ENCODE data around the gene FAT1. TPM values are rescaled to one million over a fixed set of nuclear protein-coding genes. Genes with fewer than 3 reads are reported as not detected.

The FAT1 gene, protein sequence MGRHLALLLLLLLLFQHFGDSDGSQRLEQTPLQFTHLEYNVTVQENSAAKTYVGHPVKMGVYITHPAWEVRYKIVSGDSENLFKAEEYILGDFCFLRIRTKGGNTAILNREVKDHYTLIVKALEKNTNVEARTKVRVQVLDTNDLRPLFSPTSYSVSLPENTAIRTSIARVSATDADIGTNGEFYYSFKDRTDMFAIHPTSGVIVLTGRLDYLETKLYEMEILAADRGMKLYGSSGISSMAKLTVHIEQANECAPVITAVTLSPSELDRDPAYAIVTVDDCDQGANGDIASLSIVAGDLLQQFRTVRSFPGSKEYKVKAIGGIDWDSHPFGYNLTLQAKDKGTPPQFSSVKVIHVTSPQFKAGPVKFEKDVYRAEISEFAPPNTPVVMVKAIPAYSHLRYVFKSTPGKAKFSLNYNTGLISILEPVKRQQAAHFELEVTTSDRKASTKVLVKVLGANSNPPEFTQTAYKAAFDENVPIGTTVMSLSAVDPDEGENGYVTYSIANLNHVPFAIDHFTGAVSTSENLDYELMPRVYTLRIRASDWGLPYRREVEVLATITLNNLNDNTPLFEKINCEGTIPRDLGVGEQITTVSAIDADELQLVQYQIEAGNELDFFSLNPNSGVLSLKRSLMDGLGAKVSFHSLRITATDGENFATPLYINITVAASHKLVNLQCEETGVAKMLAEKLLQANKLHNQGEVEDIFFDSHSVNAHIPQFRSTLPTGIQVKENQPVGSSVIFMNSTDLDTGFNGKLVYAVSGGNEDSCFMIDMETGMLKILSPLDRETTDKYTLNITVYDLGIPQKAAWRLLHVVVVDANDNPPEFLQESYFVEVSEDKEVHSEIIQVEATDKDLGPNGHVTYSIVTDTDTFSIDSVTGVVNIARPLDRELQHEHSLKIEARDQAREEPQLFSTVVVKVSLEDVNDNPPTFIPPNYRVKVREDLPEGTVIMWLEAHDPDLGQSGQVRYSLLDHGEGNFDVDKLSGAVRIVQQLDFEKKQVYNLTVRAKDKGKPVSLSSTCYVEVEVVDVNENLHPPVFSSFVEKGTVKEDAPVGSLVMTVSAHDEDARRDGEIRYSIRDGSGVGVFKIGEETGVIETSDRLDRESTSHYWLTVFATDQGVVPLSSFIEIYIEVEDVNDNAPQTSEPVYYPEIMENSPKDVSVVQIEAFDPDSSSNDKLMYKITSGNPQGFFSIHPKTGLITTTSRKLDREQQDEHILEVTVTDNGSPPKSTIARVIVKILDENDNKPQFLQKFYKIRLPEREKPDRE (N-terminal part only)
- 0.01 TPM for polyA plus RNA-seq (2013)

GRCh38 chr4:186723292-186724057 lies at the start of gene FAT1:
FAT1 (minus strand) TSS chr4:186723856; CDS start chr4:186709827, 14,029 bp downstream.
- Histone ChIP-seq H3K27ac (ENCODE audit: insufficient read depth in 1 of 2, low read depth in 1 of 2, low read length in 2 of 2, poor library complexity in 1 of 2, severe bottlenecking in 2 of 2) (no peak within 1 kb of the TSS), H3K4me3 (ENCODE audit: control insufficient read depth in 1 of 7, extremely low read depth in 1 of 7, insufficient read depth in 4 of 7, low read depth in 2 of 7, low read length in 6 of 7) (peak within 1 kb of the TSS; percentile 31 to 75 (median 66)), H3K36me3 (ENCODE audit: control insufficient read depth in 4 of 4, insufficient read depth in 4 of 4, low read length in 3 of 4) (no peaks in the 10 kb centered on the region), H3K27me3 (replicated peaks in 2 of 5; ENCODE audit: control insufficient read depth in 4 of 5, insufficient read depth in 5 of 5, low read length in 4 of 5) (peaks cover 28 to 84% (median 40%) of the 10 kb centered on the region in 5 experiments), H3K4me1 (ENCODE audit: control extremely low read depth in 1 of 4, control insufficient read depth in 4 of 4, insufficient read depth in 4 of 4, low read length in 3 of 4) (peaks cover 0 to 38% (median 24%) of the 10 kb centered on the region in 4 experiments), H3K9me3 (ENCODE audit: control extremely low read depth in 1 of 5, control insufficient read depth in 4 of 5, insufficient read depth in 2 of 5, low read depth in 1 of 5, low read length in 4 of 5) (peaks cover 7 to 25% (median 9%) of the 10 kb centered on the region in 5 experiments)
- ChIA-PET CTCF (no interaction called here), POLR2A (no interaction called here)
- under 1% methylated on average over 80 of the region's 112 CpGs for WGBS (ENCODE audit: insufficient coverage)
- peak; percentile 62 to 70 (median 65) for DNase-seq

DNA sequence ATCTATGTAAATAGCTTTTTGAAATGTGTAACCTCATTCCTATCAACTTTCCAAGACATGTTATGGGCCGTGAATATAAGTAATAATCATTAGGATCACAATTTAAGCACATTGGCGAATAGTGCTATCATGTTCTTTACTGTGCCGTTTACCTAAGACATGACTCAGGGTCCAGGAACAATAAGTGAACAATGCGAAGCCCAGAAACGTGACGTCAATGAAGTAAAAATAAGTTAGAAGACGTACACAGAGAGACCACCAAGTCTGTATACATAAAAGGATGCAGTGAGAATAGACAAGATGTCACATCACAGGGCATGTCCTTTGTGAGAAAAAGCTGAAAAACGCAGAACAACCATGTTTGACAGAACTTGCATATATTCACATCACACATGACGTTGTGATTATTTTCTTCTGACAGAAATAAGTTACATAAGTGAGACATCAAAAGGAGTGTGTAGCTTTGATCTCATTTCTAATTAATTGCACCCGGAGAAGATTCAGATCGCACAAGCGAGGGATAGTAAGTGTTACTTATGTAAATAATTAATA lies 49.4 kb upstream of the FAT1 start:
- Histone ChIP-seq H3K27ac (ENCODE audit: insufficient read depth in 1 of 2, low read depth in 1 of 2, low read length in 2 of 2, poor library complexity in 1 of 2, severe bottlenecking in 2 of 2) (no peak overlapping the region), H3K9me3 (ENCODE audit: control extremely low read depth in 1 of 5, control insufficient read depth in 4 of 5, insufficient read depth in 2 of 5, low read depth in 1 of 5, low read length in 4 of 5) (no peaks in the 10 kb centered on the region), H3K4me3 (ENCODE audit: control insufficient read depth in 1 of 7, extremely low read depth in 1 of 7, insufficient read depth in 4 of 7, low read depth in 2 of 7, low read length in 6 of 7) (no peak overlapping the region), H3K27me3 (replicated peaks in 2 of 5; ENCODE audit: control insufficient read depth in 4 of 5, insufficient read depth in 5 of 5, low read length in 4 of 5) (no peaks in the 10 kb centered on the region), H3K36me3 (ENCODE audit: control insufficient read depth in 4 of 4, insufficient read depth in 4 of 4, low read length in 3 of 4) (no peaks in the 10 kb centered on the region), H3K4me1 (ENCODE audit: control extremely low read depth in 1 of 4, control insufficient read depth in 4 of 4, insufficient read depth in 4 of 4, low read length in 3 of 4) (peaks cover 0 to 2% (median 0%) of the 10 kb centered on the region in 4 experiments)
- DNase-seq, result no peak
- CTCF ChIA-PET, result no interaction called here
- 92% methylated on average over 6 of the region's 12 CpGs for WGBS (ENCODE audit: insufficient coverage)
- POLR2A ChIA-PET, result no interaction called here

- ChIA-PET POLR2A (no interaction called here), CTCF (no interaction called here)
- Histone ChIP-seq H3K4me3 (ENCODE audit: control insufficient read depth in 1 of 7, extremely low read depth in 1 of 7, insufficient read depth in 4 of 7, low read depth in 2 of 7, low read length in 6 of 7) (no peak overlapping the region), H3K36me3 (ENCODE audit: control insufficient read depth in 4 of 4, insufficient read depth in 4 of 4, low read length in 3 of 4) (no peaks in the 10 kb centered on the region), H3K9me3 (ENCODE audit: control extremely low read depth in 1 of 5, control insufficient read depth in 4 of 5, insufficient read depth in 2 of 5, low read depth in 1 of 5, low read length in 4 of 5) (no peaks in the 10 kb centered on the region), H3K27me3 (replicated peaks in 2 of 5; ENCODE audit: control insufficient read depth in 4 of 5, insufficient read depth in 5 of 5, low read length in 4 of 5) (no peaks in the 10 kb centered on the region), H3K27ac (ENCODE audit: insufficient read depth in 1 of 2, low read depth in 1 of 2, low read length in 2 of 2, poor library complexity in 1 of 2, severe bottlenecking in 2 of 2) (no peak overlapping the region), H3K4me1 (ENCODE audit: control extremely low read depth in 1 of 4, control insufficient read depth in 4 of 4, insufficient read depth in 4 of 4, low read length in 3 of 4) (no peaks in the 10 kb centered on the region)
- 66% methylated on average over 2 of the region's 2 CpGs for WGBS (ENCODE audit: insufficient coverage)
- DNase-seq, result no peak
Observed at GRCh38 chr4:186771624-186772023, 48.0 kb upstream of the FAT1 start.

GRCh38 chr4:186770481-186771175 lies 47.0 kb upstream of the FAT1 start:
- Histone ChIP-seq H3K36me3 (ENCODE audit: control insufficient read depth in 4 of 4, insufficient read depth in 4 of 4, low read length in 3 of 4) (no peaks in the 10 kb centered on the region), H3K27ac (ENCODE audit: insufficient read depth in 1 of 2, low read depth in 1 of 2, low read length in 2 of 2, poor library complexity in 1 of 2, severe bottlenecking in 2 of 2) (no peak overlapping the region), H3K9me3 (ENCODE audit: control extremely low read depth in 1 of 5, control insufficient read depth in 4 of 5, insufficient read depth in 2 of 5, low read depth in 1 of 5, low read length in 4 of 5) (no peaks in the 10 kb centered on the region), H3K4me1 (ENCODE audit: control extremely low read depth in 1 of 4, control insufficient read depth in 4 of 4, insufficient read depth in 4 of 4, low read length in 3 of 4) (no peaks in the 10 kb centered on the region), H3K4me3 (ENCODE audit: control insufficient read depth in 1 of 7, extremely low read depth in 1 of 7, insufficient read depth in 4 of 7, low read depth in 2 of 7, low read length in 6 of 7) (no peak overlapping the region), H3K27me3 (replicated peaks in 2 of 5; ENCODE audit: control insufficient read depth in 4 of 5, insufficient read depth in 5 of 5, low read length in 4 of 5) (no peaks in the 10 kb centered on the region)
- ChIA-PET POLR2A (no interaction called here), CTCF (no interaction called here)
- whole genome bisulfite sequencing (ENCODE audit: insufficient coverage), result 100% methylated on average over 1 of the region's 4 CpGs
- no peak for DNase-seq

GRCh38 chr4:186767794-186768193 lies 44.1 kb upstream of the FAT1 start:
- Histone ChIP-seq H3K9me3 (ENCODE audit: control extremely low read depth in 1 of 5, control insufficient read depth in 4 of 5, insufficient read depth in 2 of 5, low read depth in 1 of 5, low read length in 4 of 5) (no peaks in the 10 kb centered on the region), H3K36me3 (ENCODE audit: control insufficient read depth in 4 of 4, insufficient read depth in 4 of 4, low read length in 3 of 4) (no peaks in the 10 kb centered on the region), H3K4me1 (ENCODE audit: control extremely low read depth in 1 of 4, control insufficient read depth in 4 of 4, insufficient read depth in 4 of 4, low read length in 3 of 4) (no peaks in the 10 kb centered on the region), H3K27ac (ENCODE audit: insufficient read depth in 1 of 2, low read depth in 1 of 2, low read length in 2 of 2, poor library complexity in 1 of 2, severe bottlenecking in 2 of 2) (no peak overlapping the region), H3K27me3 (replicated peaks in 2 of 5; ENCODE audit: control insufficient read depth in 4 of 5, insufficient read depth in 5 of 5, low read length in 4 of 5) (no peaks in the 10 kb centered on the region), H3K4me3 (ENCODE audit: control insufficient read depth in 1 of 7, extremely low read depth in 1 of 7, insufficient read depth in 4 of 7, low read depth in 2 of 7, low read length in 6 of 7) (no peak overlapping the region)
- WGBS (ENCODE audit: insufficient coverage), result no CpG with 5 or more reads among the region's 4 CpGs
- ChIA-PET CTCF (no interaction called here), POLR2A (no interaction called here)
- no peak for DNase-seq
